Vagina (tissue), 2 donors: Measurements from ENCODE around the gene DAP3.
"Not testable (repeated sequence)": the region's sequence is repeated elsewhere in the genome, so short reads cannot be mapped to it uniquely, and the experiment has no call there.

Experiments used
- CTCF ChIP-seq, 3 experiments: fragments of 450-650 bp in 2 of 3; fragments of 200-600 bp in 1 of 3; sonication (generic) in 1 of 3; IDR thresholded peaks; one replicate each; pipeline ENCODE4 v1.5.1; 2017 to 2019; ENCODE audit warnings: antibody characterized with exemption in 3 of 3, mild to moderate bottlenecking in 2 of 3, moderate library complexity in 2 of 3
- POLR2A ChIP-seq, 2 donors: fragments of 450-650 bp; IDR thresholded peaks; one replicate each; pipeline ENCODE4 v1.6.1; 2017; ENCODE audit warnings: antibody characterized with exemption in 2 of 2, mild to moderate bottlenecking in 2 of 2, moderate library complexity in 2 of 2
- POLR2AphosphoS5 ChIP-seq, 2 donors: sonication (generic); formaldehyde crosslinking; IDR thresholded peaks; one replicate each; pipeline ENCODE4 v1.9.0; 2017; ENCODE audit warnings: antibody characterized with exemption in 2 of 2, mild to moderate bottlenecking in 2 of 2, low read depth in 1 of 2; ENCODE audit not compliant: insufficient read depth in 1 of 2

GRCh38 chr1:155704414-155704813 is 15.5 kb downstream of the DAP3 start:
- not testable (repeated sequence) for TF ChIP-seq POLR2AphosphoS5 (IDR thresholded peaks at IDR 0.05; ENCODE audit: insufficient read depth in 1 of 2, low read depth in 1 of 2); CTCF (IDR thresholded peaks at IDR 0.05); POLR2A (IDR thresholded peaks at IDR 0.05)
